OCI-LY1 (cell line): ENCODE results near the gene CHST11.

ENCODE experiments used
- CTCF ChIP-seq: fragments of 200-600 bp; sonication (generic), shearing (Covaris generic); IDR thresholded peaks from 2 replicates; pipeline ENCODE4 v1.5.1; 2017; ENCODE audit warnings: mild to moderate bottlenecking, antibody characterized with exemption, low read length, moderate library complexity, mixed read lengths
- EZH2 ChIP-seq: fragments of 200-600 bp; sonication (generic), shearing (Covaris generic); IDR thresholded peaks from 2 replicates; pipeline ENCODE4 v1.8.0; 2017; ENCODE audit warnings: borderline replicate concordance, mixed run types, mild to moderate bottlenecking, antibody characterized with exemption, low read length, moderate library complexity, mixed read lengths

GRCh38 chr12:104475271-104475670 is 18.5 kb downstream of the CHST11 start:
- TF ChIP-seq EZH2 (no peak), CTCF (no peak)
